Lower leg skin (tissue), 3 donors: ENCODE data around the gene OR3A3.

Source experiments
- CTCF ChIP-seq, 3 donors: fragments of 450-650 bp; IDR thresholded peaks; one replicate each; pipeline ENCODE4 v1.5.1; 2016; ENCODE audit warnings: antibody characterized with exemption in 3 of 3, mild to moderate bottlenecking in 3 of 3, moderate library complexity in 2 of 3
- POLR2A ChIP-seq, 2 donors: fragments of 450-650 bp; IDR thresholded peaks; one replicate each; pipeline ENCODE4 v1.6.1; 2016 to 2017; ENCODE audit warnings: antibody characterized with exemption in 2 of 2, mild to moderate bottlenecking in 1 of 2, moderate library complexity in 1 of 2

GRCh38 chr17:3411070-3411469 lies at the start of gene OR3A3:
- no peak for TF ChIP-seq CTCF (IDR thresholded peaks at IDR 0.05)
- TF ChIP-seq POLR2A (IDR thresholded peaks at IDR 0.05) = no peak
